ENCODE measurements around the gene SLC27A3. TPM values are rescaled to one million over a fixed set of nuclear protein-coding genes. Genes with fewer than 3 reads are reported as not detected.
A peak's percentile ranks its signal among the peaks of the same experiment; 100 is the strongest.

SLC27A3 gene
- total and polyA plus RNA-seq, 7 donors = 1.6 to 45.7 (median 22.8) TPM

DNA sequence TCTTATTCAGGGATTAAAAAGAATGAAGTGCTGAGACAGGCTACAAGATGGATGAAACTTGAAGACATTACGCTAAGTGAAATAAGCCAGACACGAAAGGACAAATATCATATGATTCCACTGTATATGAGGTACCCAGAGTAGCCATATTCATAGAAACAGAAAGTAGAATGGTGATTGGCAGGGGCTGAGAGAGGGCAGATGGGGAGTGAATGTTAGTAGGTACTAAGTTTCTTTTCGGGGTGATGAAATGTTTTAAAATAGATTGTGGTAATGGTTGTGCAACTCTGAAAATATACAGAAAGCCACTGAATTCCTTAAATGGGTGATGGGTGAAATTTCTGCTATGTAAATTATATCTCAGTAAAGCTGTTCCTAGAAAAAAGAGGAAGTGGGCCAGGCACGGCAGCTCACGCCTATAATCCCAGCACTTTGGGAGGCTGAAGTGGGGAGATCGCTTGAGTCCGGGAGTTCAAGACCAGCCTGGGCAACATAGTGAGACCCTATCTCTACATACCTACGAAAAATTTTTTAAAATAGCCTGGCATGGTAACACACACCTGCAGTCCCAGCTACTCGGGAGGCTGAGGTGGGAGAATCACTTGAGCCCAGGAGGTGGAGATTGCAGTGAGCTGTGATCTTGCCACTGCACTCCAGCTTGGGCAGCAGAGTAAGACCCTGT is 15.9 kb downstream of the SLC27A3 start:
- TF ChIP-seq POLR2AphosphoS5 (IDR thresholded peaks at IDR 0.05) (peak; percentile 17 to 67 (median 62)), EP300 (IDR thresholded peaks at IDR 0.05) (peak in 1 of 4 donors; percentile 1)
- TF ChIP-seq, protein P1, sequence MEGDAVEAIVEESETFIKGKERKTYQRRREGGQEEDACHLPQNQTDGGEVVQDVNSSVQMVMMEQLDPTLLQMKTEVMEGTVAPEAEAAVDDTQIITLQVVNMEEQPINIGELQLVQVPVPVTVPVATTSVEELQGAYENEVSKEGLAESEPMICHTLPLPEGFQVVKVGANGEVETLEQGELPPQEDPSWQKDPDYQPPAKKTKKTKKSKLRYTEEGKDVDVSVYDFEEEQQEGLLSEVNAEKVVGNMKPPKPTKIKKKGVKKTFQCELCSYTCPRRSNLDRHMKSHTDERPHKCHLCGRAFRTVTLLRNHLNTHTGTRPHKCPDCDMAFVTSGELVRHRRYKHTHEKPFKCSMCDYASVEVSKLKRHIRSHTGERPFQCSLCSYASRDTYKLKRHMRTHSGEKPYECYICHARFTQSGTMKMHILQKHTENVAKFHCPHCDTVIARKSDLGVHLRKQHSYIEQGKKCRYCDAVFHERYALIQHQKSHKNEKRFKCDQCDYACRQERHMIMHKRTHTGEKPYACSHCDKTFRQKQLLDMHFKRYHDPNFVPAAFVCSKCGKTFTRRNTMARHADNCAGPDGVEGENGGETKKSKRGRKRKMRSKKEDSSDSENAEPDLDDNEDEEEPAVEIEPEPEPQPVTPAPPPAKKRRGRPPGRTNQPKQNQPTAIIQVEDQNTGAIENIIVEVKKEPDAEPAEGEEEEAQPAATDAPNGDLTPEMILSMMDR (IDR thresholded peaks at IDR 0.05) = no peak
- intact Hi-C loops (cut with DNase I) = no loop called here
- WGBS, 2 donors = 47 to 67% methylated on average over 9 of the region's 9 CpGs
- Histone ChIP-seq H3K27ac (peak overlapping the region; percentile 86 to 97 (median 92)), H3K9me3 (no peaks in the 10 kb centered on the region), H3K27me3 (peaks cover 0 to 3% (median 0%) of the 10 kb centered on the region in 3 donors), H3K4me1 (peaks cover 0 to 28% (median 26%) of the 10 kb centered on the region in 4 donors), H3K36me3 (no peaks in the 10 kb centered on the region), H3K4me3 (peak overlapping the region; percentile 3 to 46 (median 44))
- peak; percentile 74 for DNase-seq

DNA sequence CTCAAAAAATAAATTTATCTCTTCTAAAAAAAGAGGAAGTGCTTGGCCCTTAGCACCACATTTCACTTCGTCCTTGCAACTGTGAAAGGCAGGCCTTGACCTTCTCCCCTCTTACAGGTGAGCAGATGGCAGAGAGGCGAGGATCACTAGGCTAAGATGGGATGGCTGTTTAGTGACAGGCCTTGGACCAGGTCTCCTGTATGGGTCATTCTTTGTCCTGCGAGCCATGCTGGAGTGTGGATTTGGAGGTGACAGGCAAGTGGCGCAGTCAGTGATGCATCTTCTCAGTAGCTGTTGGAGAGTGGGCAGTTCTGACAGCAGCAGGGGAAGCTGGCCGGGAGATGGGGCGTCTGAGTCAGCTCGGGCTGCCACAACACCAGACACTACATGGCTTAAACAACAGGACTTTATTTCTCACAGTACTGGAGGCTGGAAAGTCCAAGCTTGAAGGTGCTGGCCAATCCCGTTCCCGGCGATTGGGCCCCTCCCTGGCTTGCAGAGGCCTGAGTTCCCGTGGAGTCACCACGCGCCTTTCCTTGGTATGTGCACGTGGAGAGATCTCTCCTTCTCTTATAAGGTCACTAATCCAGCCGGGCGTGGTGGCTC is 16.5 kb downstream of the SLC27A3 start:
- peaks cover 0 to 28% (median 26%) of the 10 kb centered on the region in 4 donors for H3K4me1 ChIP-seq
- H3K27ac ChIP-seq = peak overlapping the region; percentile 86 to 97 (median 92)
- no peaks in the 10 kb centered on the region for H3K36me3 ChIP-seq
- TF ChIP-seq EP300 (IDR thresholded peaks at IDR 0.05) (no peak), POLR2A (IDR thresholded peaks at IDR 0.05) (no peak), POLR2AphosphoS5 (IDR thresholded peaks at IDR 0.05) (no peak)
- TF ChIP-seq, protein P1 (IDR thresholded peaks at IDR 0.05) = no peak
- H3K4me3 ChIP-seq = peak overlapping the region in 1 of 4 donors; percentile 45
- DNase-seq = peak; percentile 68
- intact Hi-C loops (cut with DNase I) = loop anchor here (2.0 kb wide), 1 partner anchor 131 kb away; the partner anchor contains the start of gene GATAD2B
- H3K9me3 ChIP-seq = no peaks in the 10 kb centered on the region
- H3K27me3 ChIP-seq = peaks cover 0 to 3% (median 0%) of the 10 kb centered on the region in 3 donors
- 81 to 85% methylated on average over 16 of the region's 16 CpGs for WGBS, 2 donors

DNA sequence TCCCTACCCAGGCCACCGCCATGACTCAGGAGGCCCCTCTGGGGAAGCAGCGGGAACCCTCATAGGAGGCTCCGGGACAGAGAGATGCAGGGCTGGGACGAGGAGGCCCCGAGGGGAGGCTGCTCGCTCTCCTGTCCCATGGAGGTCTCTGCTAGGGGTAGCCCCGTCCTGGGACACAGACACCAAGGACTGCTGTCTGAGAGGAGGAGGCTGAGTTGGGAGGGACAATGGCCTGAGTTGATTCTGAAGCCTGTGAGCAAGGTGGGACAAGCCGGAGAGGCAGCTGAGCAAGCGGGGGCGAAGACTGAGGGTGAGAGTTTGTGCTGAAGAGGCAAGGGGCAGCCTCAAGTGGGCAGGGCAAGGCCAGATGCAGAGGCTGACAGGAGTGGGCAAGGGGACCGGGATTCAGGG is 17.4 kb downstream of the SLC27A3 start:
- no peaks in the 10 kb centered on the region for H3K36me3 ChIP-seq
- intact Hi-C loops (cut with DNase I) = loop anchor here (2.0 kb wide), 1 partner anchor 130 kb away; the partner anchor contains the start of gene GATAD2B
- peaks cover 0 to 3% (median 0%) of the 10 kb centered on the region in 3 donors for H3K27me3 ChIP-seq
- H3K4me3 ChIP-seq = no peak overlapping the region
- H3K4me1 ChIP-seq = peaks cover 0 to 35% (median 26%) of the 10 kb centered on the region in 4 donors
- no peaks in the 10 kb centered on the region for H3K9me3 ChIP-seq
- 94 to 96% methylated on average over 11 of the region's 11 CpGs for WGBS, 2 donors
- TF ChIP-seq POLR2AphosphoS5 (IDR thresholded peaks at IDR 0.05) = no peak
- no peak for TF ChIP-seq EP300 (IDR thresholded peaks at IDR 0.05)
- TF ChIP-seq, protein P1 (IDR thresholded peaks at IDR 0.05) = no peak
- TF ChIP-seq POLR2A (IDR thresholded peaks at IDR 0.05) = no peak
- no peak overlapping the region for H3K27ac ChIP-seq
- DNase-seq = peak; percentile 63

DNA sequence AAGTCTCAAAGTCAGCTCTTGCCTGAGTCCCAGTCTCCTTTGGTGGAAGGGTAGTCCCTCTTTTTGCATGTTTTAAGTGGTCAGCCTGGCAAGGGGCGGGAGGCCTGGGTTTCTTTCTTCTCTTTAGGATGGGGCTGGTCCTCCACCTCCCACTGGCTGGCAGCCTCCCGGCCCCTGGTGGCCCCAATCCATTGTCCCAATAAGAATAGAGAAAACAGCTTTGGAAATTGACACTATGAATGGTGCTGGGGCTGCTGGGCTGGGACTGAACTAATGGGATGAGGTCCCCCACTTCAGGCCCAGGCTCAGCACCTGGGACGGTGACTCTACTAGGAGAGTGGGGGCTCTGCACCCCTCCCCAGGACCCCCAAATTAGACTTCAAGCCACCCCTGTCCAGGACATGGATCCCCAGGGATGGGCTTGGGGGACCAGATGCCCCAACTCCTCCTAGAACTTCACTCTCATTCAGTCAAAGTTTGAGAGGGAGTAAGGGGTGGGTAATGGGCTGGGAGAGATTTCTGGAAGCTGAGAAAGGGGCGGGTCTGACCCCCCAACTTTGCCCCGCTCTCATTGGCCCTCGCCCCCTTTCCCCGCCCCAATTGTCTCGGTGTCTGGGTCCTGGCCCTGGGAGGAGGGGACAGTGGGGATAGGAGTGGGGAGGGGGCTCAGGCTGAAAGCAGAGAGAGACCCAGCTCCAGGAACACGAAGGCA is 18.2 kb downstream of the SLC27A3 start:
- TF ChIP-seq POLR2AphosphoS5 (IDR thresholded peaks at IDR 0.05) (no peak), POLR2A (IDR thresholded peaks at IDR 0.05) (no peak), EP300 (IDR thresholded peaks at IDR 0.05) (no peak)
- TF ChIP-seq, protein P1 (IDR thresholded peaks at IDR 0.05) = no peak
- peak; percentile 61 for DNase-seq
- Histone ChIP-seq H3K4me1 (peaks cover 0 to 35% (median 26%) of the 10 kb centered on the region in 4 donors), H3K9me3 (no peaks in the 10 kb centered on the region), H3K27ac (no peak overlapping the region), H3K36me3 (no peaks in the 10 kb centered on the region), H3K4me3 (no peak overlapping the region), H3K27me3 (peaks cover 0 to 3% (median 0%) of the 10 kb centered on the region in 3 donors)
- intact Hi-C loops (cut with DNase I) = loop anchor here (2.0 kb wide), 1 partner anchor 129 kb away; the partner anchor contains the start of gene GATAD2B
- 69 to 84% methylated on average over 9 of the region's 9 CpGs for WGBS, 2 donors

All from sigmoid colon (tissue), 7 donors.